ENCODE data around the gene MAPRE3. TPM values are rescaled to one million over a fixed set of nuclear protein-coding genes. Genes with fewer than 3 reads are reported as not detected.
A peak's percentile ranks its signal among the peaks of the same experiment; 100 is the strongest.

The MAPRE3 gene
- total RNA-seq, 1 donor from 2014 or later, result 27.0 TPM

GRCh38 chr2:26982102-26982742 lies 11.8 kb downstream of the MAPRE3 start:
- DNase-seq (ENCODE audit: low read depth), result peak; percentile 37

GRCh38 chr2:26983746-26984145 lies 13.3 kb downstream of the MAPRE3 start:
- H3K4me1 Mint-ChIP-seq (ENCODE audit: low read depth, unreplicated experiment), result peaks cover 34% of the 10 kb centered on the region
- Histone ChIP-seq H3K9me3 (ENCODE audit: insufficient read depth, low read depth, low read length) (no peaks in the 10 kb centered on the region), H3K27me3 (ENCODE audit: insufficient read depth, low read length) (no peaks in the 10 kb centered on the region), H3K79me2 (ENCODE audit: insufficient read depth, low read length) (no peaks in the 10 kb centered on the region), H3K4me1 (ENCODE audit: insufficient read depth, low read length) (peaks cover 21% of the 10 kb centered on the region), H3K36me3 (ENCODE audit: insufficient read depth, low read length) (no peaks in the 10 kb centered on the region), H2AFZ (ENCODE audit: low read depth, low read length) (no peak overlapping the region), H3K27ac (ENCODE audit: low read depth, low read length) (no peak overlapping the region), H3K9ac (ENCODE audit: low read length) (no peak overlapping the region), H4K20me1 (ENCODE audit: insufficient read depth, low read length) (peaks cover 55% of the 10 kb centered on the region), H3K4me3 (ENCODE audit: insufficient read depth, low read depth, low read length) (no peak overlapping the region), H3K4me2 (ENCODE audit: low read length) (no peak overlapping the region)
- H3K4me3 Mint-ChIP-seq (ENCODE audit: unreplicated experiment), result no peak overlapping the region
- TF ChIP-seq CTCF (IDR thresholded peaks at IDR 0.05; ENCODE audit: insufficient read depth, low read depth, low read length) (no peak), EZH2 (IDR thresholded peaks at IDR 0.05; ENCODE audit: insufficient read depth, low read length) (no peak)
- peaks cover 2% of the 10 kb centered on the region for H3K9me3 Mint-ChIP-seq (ENCODE audit: unreplicated experiment)
- H3K27me3 Mint-ChIP-seq (ENCODE audit: low read depth, unreplicated experiment), result no peaks in the 10 kb centered on the region
- FAIRE-seq (no peak), DNase-seq (ENCODE audit: low read depth) (no peak)
- H3K27ac Mint-ChIP-seq (ENCODE audit: unreplicated experiment), result no peak overlapping the region
- peaks cover 15% of the 10 kb centered on the region for H3K36me3 Mint-ChIP-seq (ENCODE audit: low read depth, unreplicated experiment)

More at GRCh38 chr2:26982102-26982742, 11.8 kb downstream of the MAPRE3 start:
- Histone ChIP-seq H4K20me1 (ENCODE audit: insufficient read depth, low read length) (peaks cover 56% of the 10 kb centered on the region), H3K9ac (ENCODE audit: low read length) (no peak overlapping the region), H3K27ac (ENCODE audit: low read depth, low read length) (no peak overlapping the region), H3K79me2 (ENCODE audit: insufficient read depth, low read length) (no peaks in the 10 kb centered on the region), H3K36me3 (ENCODE audit: insufficient read depth, low read length) (no peaks in the 10 kb centered on the region), H3K4me1 (ENCODE audit: insufficient read depth, low read length) (peaks cover 10% of the 10 kb centered on the region), H3K4me3 (ENCODE audit: insufficient read depth, low read depth, low read length) (no peak overlapping the region), H3K9me3 (ENCODE audit: insufficient read depth, low read depth, low read length) (no peaks in the 10 kb centered on the region), H3K4me2 (ENCODE audit: low read length) (no peak overlapping the region), H2AFZ (ENCODE audit: low read depth, low read length) (no peak overlapping the region), H3K27me3 (ENCODE audit: insufficient read depth, low read length) (no peaks in the 10 kb centered on the region)
- Mint-ChIP-seq H3K27me3 (ENCODE audit: low read depth, unreplicated experiment) (no peaks in the 10 kb centered on the region), H3K4me1 (ENCODE audit: low read depth, unreplicated experiment) (peaks cover 29% of the 10 kb centered on the region), H3K4me3 (ENCODE audit: unreplicated experiment) (no peak overlapping the region), H3K27ac (ENCODE audit: unreplicated experiment) (no peak overlapping the region), H3K36me3 (ENCODE audit: low read depth, unreplicated experiment) (peaks cover 15% of the 10 kb centered on the region), H3K9me3 (ENCODE audit: unreplicated experiment) (peaks cover 2% of the 10 kb centered on the region)
- FAIRE-seq, result no peak
- TF ChIP-seq EZH2 (IDR thresholded peaks at IDR 0.05; ENCODE audit: insufficient read depth, low read length), result no peak
- no peak for TF ChIP-seq CTCF (IDR thresholded peaks at IDR 0.05; ENCODE audit: insufficient read depth, low read depth, low read length)

- Mint-ChIP-seq H3K27ac (ENCODE audit: unreplicated experiment) (no peak overlapping the region), H3K36me3 (ENCODE audit: low read depth, unreplicated experiment) (peaks cover 13% of the 10 kb centered on the region), H3K27me3 (ENCODE audit: low read depth, unreplicated experiment) (no peaks in the 10 kb centered on the region), H3K4me1 (ENCODE audit: low read depth, unreplicated experiment) (peaks cover 37% of the 10 kb centered on the region), H3K4me3 (ENCODE audit: unreplicated experiment) (no peak overlapping the region), H3K9me3 (ENCODE audit: unreplicated experiment) (peaks cover 2% of the 10 kb centered on the region)
- H3K9ac ChIP-seq (ENCODE audit: low read length), result no peak overlapping the region
- no peak overlapping the region for H2AFZ ChIP-seq (ENCODE audit: low read depth, low read length)
- no peaks in the 10 kb centered on the region for H3K9me3 ChIP-seq (ENCODE audit: insufficient read depth, low read depth, low read length)
- no peak overlapping the region for H3K4me3 ChIP-seq (ENCODE audit: insufficient read depth, low read depth, low read length)
- no peaks in the 10 kb centered on the region for H3K36me3 ChIP-seq (ENCODE audit: insufficient read depth, low read length)
- peaks cover 24% of the 10 kb centered on the region for H3K4me1 ChIP-seq (ENCODE audit: insufficient read depth, low read length)
- H4K20me1 ChIP-seq (ENCODE audit: insufficient read depth, low read length), result peaks cover 51% of the 10 kb centered on the region
- no peak overlapping the region for H3K4me2 ChIP-seq (ENCODE audit: low read length)
- no peaks in the 10 kb centered on the region for H3K79me2 ChIP-seq (ENCODE audit: insufficient read depth, low read length)
- TF ChIP-seq CTCF (IDR thresholded peaks at IDR 0.05; ENCODE audit: insufficient read depth, low read depth, low read length) (no peak), EZH2 (IDR thresholded peaks at IDR 0.05; ENCODE audit: insufficient read depth, low read length) (no peak)
- no peak overlapping the region for H3K27ac ChIP-seq (ENCODE audit: low read depth, low read length)
- no peaks in the 10 kb centered on the region for H3K27me3 ChIP-seq (ENCODE audit: insufficient read depth, low read length)
- no peak for FAIRE-seq
- no peak for DNase-seq (ENCODE audit: low read depth)
These were observed 15.4 kb downstream of the MAPRE3 start for GRCh38 chr2:26985807-26986206.
